GM03348 (cell line): ENCODE measurements around the gene PKIB.

Experiments used
- DNase-seq: peaks from one replicate; pipeline ENCODE4 v3.0.0; 2012; ENCODE audit warnings: low spot score

The PKIB gene

DNA sequence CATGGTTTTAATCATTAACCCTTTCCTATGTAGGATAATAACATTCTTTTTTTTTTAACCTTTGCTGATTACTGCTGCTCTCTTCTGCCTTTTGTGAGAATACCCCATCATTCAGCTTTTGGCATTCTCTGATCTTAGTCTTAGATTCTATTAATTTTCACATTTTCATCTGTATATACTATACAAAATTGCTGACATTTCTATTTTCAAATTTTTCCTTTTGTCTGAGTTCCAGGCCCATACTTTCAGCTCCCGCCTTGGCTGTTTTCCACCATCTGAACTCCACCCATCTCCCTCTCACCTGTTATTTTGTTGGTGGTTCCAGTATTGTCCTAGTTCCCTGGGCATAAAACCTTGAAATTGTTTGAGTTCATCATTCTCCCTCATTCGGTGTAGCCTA, 59.2 kb downstream of the PKIB start:
- DNase-seq, result no peak

DNA sequence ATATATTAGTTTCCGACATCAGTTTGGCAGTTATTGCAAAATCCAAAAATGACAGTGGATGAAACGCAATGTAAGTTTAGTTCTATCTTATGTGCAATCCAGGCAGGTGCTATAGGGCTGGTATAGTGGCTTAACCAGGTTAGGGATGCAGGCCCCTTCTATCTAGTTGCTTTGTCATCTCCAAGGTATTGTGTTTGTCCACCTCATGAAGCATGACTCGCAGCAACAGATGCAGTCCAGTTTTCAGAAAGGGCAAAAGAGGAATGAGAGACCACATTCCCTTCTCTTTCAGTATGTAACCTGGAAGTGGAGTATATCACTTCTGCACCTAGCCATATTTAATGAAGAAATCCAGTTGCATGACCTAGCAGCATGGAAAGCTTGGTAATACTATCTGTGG, 59.7 kb downstream of the PKIB start:
- no peak for DNase-seq

DNA sequence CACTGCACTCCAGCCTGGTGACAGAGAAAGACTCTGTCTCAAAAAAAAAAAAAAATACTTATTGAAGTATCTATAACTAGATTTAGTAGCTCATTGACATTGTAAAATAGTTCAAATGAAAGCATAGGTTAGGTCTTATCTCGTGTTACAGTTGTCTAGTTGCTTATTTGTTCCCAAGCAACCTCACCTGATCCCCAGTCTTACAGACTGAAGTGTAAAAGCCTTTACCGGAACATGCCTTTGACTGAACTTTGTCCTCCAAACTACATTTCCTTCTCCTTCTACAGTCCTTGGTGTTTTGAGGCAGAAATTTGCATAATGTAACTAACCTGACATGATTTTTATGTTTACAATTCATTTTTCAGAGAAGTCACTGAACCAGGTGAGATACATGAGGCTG, 61.0 kb downstream of the PKIB start:
- DNase-seq, result no peak

GRCh38 chr6:122673343-122673961, 63.2 kb downstream of the PKIB start:
- DNase-seq, result no peak

DNA sequence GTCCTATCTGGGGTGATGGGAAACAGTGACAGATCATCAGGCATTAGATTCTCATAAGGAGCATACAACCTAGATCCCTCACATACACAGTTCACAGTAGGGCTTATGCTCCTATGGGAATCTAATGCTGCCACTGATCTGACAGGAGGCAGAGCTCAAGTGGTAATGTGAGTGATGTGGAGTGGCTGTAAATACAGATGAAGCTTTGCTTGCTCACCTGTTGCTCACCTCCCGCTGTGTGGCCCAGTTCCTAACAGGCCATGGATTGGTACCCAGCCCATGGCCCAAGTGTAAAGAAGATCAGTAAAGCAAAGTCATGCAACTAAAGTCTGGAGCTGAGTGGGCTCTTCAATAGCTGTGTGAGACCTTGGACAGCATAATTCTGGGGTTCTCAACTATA, 65.9 kb downstream of the PKIB start:
- DNase-seq, result no peak

DNA sequence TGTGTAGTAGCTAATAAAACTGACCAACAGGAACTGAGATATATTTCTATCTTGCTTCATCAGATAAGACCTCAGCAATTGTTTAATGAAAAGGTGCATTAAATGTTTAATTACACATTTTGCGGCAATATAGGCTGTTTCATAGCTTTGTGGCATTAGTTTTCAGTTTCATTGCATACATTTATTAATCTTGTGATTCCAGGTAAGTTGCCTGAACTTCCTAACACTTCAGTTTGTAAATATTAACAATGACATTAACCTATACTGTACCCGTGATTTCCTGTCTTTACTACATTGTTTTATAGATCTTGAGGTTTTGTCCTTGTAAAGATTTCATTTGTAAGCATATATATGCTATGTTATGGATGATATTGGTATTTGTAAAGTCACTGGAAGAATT, 66.5 kb downstream of the PKIB start:
- DNase-seq, result no peak

GRCh38 chr6:122677406-122677805, 67.2 kb downstream of the PKIB start:
- DNase-seq, result no peak

GRCh38 chr6:122678841-122679240, 68.6 kb downstream of the PKIB start:
- no peak for DNase-seq

DNA sequence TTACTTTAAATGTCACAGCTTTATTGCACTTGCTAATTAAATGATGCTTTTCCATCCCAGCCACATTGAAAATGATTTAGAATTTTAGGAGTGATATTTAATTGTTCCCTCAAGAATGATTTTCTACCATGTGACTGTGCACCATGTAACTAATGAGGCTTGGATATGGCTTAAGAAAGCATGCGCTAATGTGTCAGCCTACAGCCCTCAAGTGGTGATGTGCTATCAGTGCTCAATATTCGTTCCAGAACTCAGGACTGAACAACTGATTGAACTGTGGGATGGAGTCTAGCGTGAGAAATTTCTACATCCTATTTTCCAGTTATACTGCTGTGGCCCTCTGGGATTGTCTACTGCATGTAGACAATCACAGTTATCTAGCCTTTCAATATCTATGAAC, 71.5 kb downstream of the PKIB start:
- DNase-seq, result no peak

GRCh38 chr6:122683989-122684651, 73.9 kb downstream of the PKIB start:
- DNase-seq, result no peak

DNA sequence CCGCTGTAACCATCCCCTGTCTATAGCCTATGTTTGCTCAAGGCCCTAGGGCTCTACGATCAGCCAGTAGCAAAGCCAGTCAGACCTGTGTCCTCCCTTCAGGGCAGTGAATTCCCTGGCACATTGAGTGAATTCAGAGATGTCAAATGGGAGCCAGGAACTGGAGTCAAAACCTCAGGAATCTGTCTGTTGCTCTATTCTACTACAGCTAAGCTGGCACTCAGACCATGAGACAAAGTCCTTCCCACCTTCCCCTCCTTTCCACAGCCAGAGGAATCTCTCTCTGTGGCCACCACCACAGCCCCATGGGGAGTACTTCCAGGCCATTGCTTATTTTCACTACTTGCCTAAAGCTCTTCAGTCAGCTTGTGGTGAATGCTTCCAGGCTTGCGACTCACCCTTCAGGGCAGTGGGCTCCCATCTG, 82.0 kb downstream of the PKIB start:
- DNase-seq, result peak; percentile 13

GRCh38 chr6:122692807-122693580, 82.8 kb downstream of the PKIB start:
- no peak for DNase-seq

GRCh38 chr6:122694075-122694474, 83.9 kb downstream of the PKIB start:
- no peak for DNase-seq

GRCh38 chr6:122694602-122695001, 84.4 kb downstream of the PKIB start:
- DNase-seq, result no peak

DNA sequence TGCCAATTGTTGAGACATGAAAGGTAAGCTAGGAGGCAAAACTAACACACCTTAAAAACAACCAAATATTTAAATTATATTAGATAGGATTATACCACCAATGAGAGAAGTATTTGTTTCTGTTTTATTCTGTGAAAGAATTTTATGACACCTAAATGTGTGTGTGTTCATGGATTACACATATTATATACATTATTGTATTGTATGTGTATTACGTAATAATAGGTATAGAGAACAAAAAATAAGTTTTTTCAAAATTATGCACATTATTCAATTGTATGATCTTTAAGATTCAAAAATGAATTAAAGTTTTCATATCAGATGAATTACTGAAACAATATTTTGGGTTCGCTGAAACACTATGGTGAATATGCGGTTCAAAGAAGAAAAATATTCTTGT, 85.0 kb downstream of the PKIB start:
- no peak for DNase-seq

DNA sequence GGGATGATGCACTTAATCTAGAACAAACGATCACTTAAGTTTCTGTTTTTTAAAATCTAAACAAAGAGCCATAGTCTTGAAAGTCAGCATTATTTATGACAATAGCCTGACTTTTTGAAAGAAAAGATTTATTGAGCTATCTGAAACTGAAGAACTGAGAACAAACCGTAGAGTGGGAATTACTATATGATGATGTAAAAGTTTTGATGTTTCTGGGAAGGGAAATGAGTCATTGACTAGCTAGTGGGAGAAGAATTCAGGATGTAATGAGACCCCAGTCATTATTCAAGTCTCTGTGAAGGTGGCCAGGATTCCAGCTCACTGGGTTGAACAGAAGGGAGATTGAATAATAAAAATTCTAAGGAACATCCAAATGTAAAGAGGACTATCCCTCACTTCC, 85.9 kb downstream of the PKIB start:
- peak; percentile 18 for DNase-seq

DNA sequence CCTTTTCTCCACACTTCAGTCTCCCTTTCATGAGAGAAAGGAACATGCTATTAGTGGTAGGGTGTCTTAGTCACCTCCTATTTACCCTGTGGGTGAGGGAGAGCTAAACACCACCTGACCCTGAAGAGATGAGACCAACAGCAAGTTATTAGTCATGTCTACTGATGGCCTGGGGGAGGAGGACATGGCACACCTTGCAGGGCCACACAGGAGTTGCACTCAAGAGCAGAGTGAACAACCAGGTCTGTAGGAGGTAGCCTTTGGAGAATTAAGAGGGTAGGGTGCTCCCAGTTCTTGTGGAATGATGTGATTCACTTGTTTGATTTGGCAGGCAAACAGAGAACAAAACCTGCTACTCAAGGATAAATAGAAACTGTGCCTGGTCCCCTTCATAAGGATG, 86.6 kb downstream of the PKIB start:
- no peak for DNase-seq

DNA sequence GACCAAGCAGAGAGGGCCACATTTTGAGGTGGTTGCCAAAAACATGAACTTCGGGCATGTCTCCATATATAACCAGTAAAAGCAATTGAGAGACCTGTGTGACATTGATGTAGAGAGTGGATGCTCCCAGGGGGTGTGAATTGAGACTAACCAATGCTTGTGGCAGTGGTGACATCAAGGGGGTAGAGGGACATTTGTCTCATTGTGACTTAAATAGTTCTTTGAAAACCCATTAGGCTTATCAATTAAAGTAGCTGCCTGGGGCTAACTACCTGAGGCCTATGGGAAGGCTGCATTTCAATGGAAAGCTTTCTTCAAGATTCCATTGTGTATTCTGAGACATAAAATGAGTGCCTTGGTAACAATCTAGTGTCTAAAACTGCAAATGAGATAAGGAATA, 87.3 kb downstream of the PKIB start:
- no peak for DNase-seq

GRCh38 chr6:122701666-122702065, 91.5 kb downstream of the PKIB start:
- no peak for DNase-seq

DNA sequence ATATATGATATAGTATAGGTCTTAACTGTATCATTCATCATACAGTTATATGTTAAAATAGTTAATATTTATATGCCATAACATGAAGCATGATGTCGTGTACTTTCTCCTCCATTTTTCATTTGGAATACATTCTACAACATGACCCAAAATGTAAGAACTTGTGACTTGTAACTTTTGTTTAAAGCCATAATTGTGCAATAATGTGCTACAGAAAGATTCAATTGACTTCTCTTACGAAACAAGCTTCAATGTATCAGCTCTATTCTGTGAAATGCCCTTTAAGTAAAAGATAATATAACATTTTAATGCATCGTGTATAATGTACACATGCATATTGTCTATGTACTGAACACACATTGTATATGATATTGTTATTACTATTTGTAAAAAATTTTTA, 92.6 kb downstream of the PKIB start:
- DNase-seq, result no peak

DNA sequence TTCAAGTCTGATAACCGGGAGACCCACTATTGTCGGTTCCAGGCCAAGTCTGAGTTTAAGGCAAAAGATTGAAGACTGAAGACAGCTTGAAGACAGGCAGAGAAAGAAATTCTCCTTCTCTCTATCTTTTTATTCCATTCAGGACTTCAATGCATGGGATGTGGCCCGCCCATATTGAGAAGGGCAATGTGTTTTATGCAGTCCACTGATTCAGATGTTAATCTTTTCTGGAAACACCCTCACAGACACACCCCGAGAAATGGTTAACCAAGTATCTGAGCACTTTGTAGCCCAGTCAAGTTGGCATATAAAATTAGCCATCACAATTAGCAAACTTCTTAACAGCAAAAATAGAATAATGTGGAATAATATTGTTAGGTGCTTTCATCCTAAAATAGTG, 93.9 kb downstream of the PKIB start:
- DNase-seq, result no peak

- DNase-seq, result no peak
These were observed 99.8 kb downstream of the PKIB start for GRCh38 chr6:122709922-122710512.
